ENCODE results near the gene CHMP4A. TPM values are rescaled to one million over a fixed set of nuclear protein-coding genes. Genes with fewer than 3 reads are reported as not detected.

The CHMP4A gene
- total and polyA plus RNA-seq, 2 donors: 22.5 to 111 TPM

GRCh38 chr14:24189059-24189375, 24.3 kb downstream of the CHMP4A start:
- H3K4me1 ChIP-seq (ENCODE audit: insufficient read depth): no peaks in the 10 kb centered on the region
- no peak overlapping the region for H3K4me3 ChIP-seq (ENCODE audit: low read depth, low read length)
- WGBS: 2% methylated on average over 3 of the region's 3 CpGs
- no peak for DNase-seq (ENCODE audit: extremely low spot score)
- H3K27ac ChIP-seq (ENCODE audit: low read depth): no peak overlapping the region
- H3K36me3 ChIP-seq (ENCODE audit: insufficient read depth): no peaks in the 10 kb centered on the region

- H3K36me3 ChIP-seq (ENCODE audit: insufficient read depth): no peaks in the 10 kb centered on the region
- peak; percentile 92 for DNase-seq (ENCODE audit: extremely low spot score)
- no peaks in the 10 kb centered on the region for H3K4me1 ChIP-seq (ENCODE audit: insufficient read depth)
- H3K27ac ChIP-seq (ENCODE audit: low read depth): peak within 1 kb of the TSS; percentile 16
- under 1% methylated on average over 65 of the region's 65 CpGs for WGBS
- H3K4me3 ChIP-seq (ENCODE audit: low read depth, low read length): peak within 1 kb of the TSS; percentile 62
These were observed 24.8 kb downstream of the CHMP4A start, which contains the start of gene IPO4 for GRCh38 chr14:24188251-24189058. Gene IPO4 (minus strand): TSS chr14:24188816. CDS start chr14:24188787, 29 bp downstream.

- Histone ChIP-seq H3K4me1 (ENCODE audit: insufficient read depth) (no peaks in the 10 kb centered on the region), H3K36me3 (ENCODE audit: insufficient read depth) (no peaks in the 10 kb centered on the region), H3K27ac (ENCODE audit: low read depth) (no peak overlapping the region), H3K4me3 (ENCODE audit: low read depth, low read length) (no peak overlapping the region)
- 88% methylated on average over 2 of the region's 2 CpGs for WGBS
- no peak for DNase-seq (ENCODE audit: extremely low spot score)
These were observed 25.8 kb downstream of the CHMP4A start for GRCh38 chr14:24187539-24187915.

GRCh38 chr14:24186831-24187538, 26.3 kb downstream of the CHMP4A start:
- no peak for DNase-seq (ENCODE audit: extremely low spot score)
- Histone ChIP-seq H3K4me3 (ENCODE audit: low read depth, low read length) (no peak overlapping the region), H3K4me1 (ENCODE audit: insufficient read depth) (no peaks in the 10 kb centered on the region), H3K36me3 (ENCODE audit: insufficient read depth) (no peaks in the 10 kb centered on the region), H3K27ac (ENCODE audit: low read depth) (no peak overlapping the region)
- 93% methylated on average over 10 of the region's 10 CpGs for WGBS

GRCh38 chr14:24185741-24186140, 27.5 kb downstream of the CHMP4A start:
- Histone ChIP-seq H3K36me3 (ENCODE audit: insufficient read depth) (no peaks in the 10 kb centered on the region), H3K4me1 (ENCODE audit: insufficient read depth) (no peaks in the 10 kb centered on the region), H3K27ac (ENCODE audit: low read depth) (no peak overlapping the region), H3K4me3 (ENCODE audit: low read depth, low read length) (no peak overlapping the region)
- WGBS: 93% methylated on average over 11 of the region's 11 CpGs
- DNase-seq (ENCODE audit: extremely low spot score): no peak

- 96% methylated on average over 7 of the region's 7 CpGs for WGBS
- DNase-seq (ENCODE audit: extremely low spot score): no peak
- Histone ChIP-seq H3K4me3 (ENCODE audit: low read depth, low read length) (no peak overlapping the region), H3K4me1 (ENCODE audit: insufficient read depth) (no peaks in the 10 kb centered on the region), H3K27ac (ENCODE audit: low read depth) (no peak overlapping the region), H3K36me3 (ENCODE audit: insufficient read depth) (peaks cover 2% of the 10 kb centered on the region)
These were observed 28.3 kb downstream of the CHMP4A start for GRCh38 chr14:24185026-24185425.

GRCh38 chr14:24184104-24184970, 29.0 kb downstream of the CHMP4A start:
- peaks cover 2% of the 10 kb centered on the region for H3K36me3 ChIP-seq (ENCODE audit: insufficient read depth)
- H3K27ac ChIP-seq (ENCODE audit: low read depth): no peak overlapping the region
- no peak overlapping the region for H3K4me3 ChIP-seq (ENCODE audit: low read depth, low read length)
- H3K4me1 ChIP-seq (ENCODE audit: insufficient read depth): no peaks in the 10 kb centered on the region
- no peak for DNase-seq (ENCODE audit: extremely low spot score)
- 88% methylated on average over 19 of the region's 19 CpGs for WGBS

GRCh38 chr14:24183014-24183481, 30.2 kb downstream of the CHMP4A start:
- no peak for DNase-seq (ENCODE audit: extremely low spot score)
- peaks cover 2% of the 10 kb centered on the region for H3K36me3 ChIP-seq (ENCODE audit: insufficient read depth)
- 89% methylated on average over 15 of the region's 15 CpGs for WGBS

GRCh38 chr14:24182110-24182882, 31.0 kb downstream of the CHMP4A start:
- Histone ChIP-seq H3K36me3 (ENCODE audit: insufficient read depth) (peaks cover 2% of the 10 kb centered on the region), H3K4me1 (ENCODE audit: insufficient read depth) (no peaks in the 10 kb centered on the region), H3K27ac (ENCODE audit: low read depth) (no peak overlapping the region), H3K4me3 (ENCODE audit: low read depth, low read length) (no peak overlapping the region)
- DNase-seq (ENCODE audit: extremely low spot score): no peak
- 90% methylated on average over 14 of the region's 14 CpGs for WGBS

More at GRCh38 chr14:24183014-24183481, 30.2 kb downstream of the CHMP4A start:
- no peaks in the 10 kb centered on the region for H3K4me1 ChIP-seq (ENCODE audit: insufficient read depth)
- H3K4me3 ChIP-seq (ENCODE audit: low read depth, low read length): no peak overlapping the region
- H3K27ac ChIP-seq (ENCODE audit: low read depth): no peak overlapping the region

GRCh38 chr14:24181371-24182077, 31.8 kb downstream of the CHMP4A start:
- peaks cover 2% of the 10 kb centered on the region for H3K36me3 ChIP-seq (ENCODE audit: insufficient read depth)
- no peak for DNase-seq (ENCODE audit: extremely low spot score)
- WGBS: 85% methylated on average over 19 of the region's 19 CpGs

GRCh38 chr14:24179961-24180796, 33.1 kb downstream of the CHMP4A start:
- H3K4me3 ChIP-seq (ENCODE audit: low read depth, low read length): no peak overlapping the region
- WGBS: 67% methylated on average over 18 of the region's 18 CpGs
- H3K36me3 ChIP-seq (ENCODE audit: insufficient read depth): peaks cover 2% of the 10 kb centered on the region
- no peaks in the 10 kb centered on the region for H3K4me1 ChIP-seq (ENCODE audit: insufficient read depth)
- no peak for DNase-seq (ENCODE audit: extremely low spot score)
- H3K27ac ChIP-seq (ENCODE audit: low read depth): peak overlapping the region; percentile 43

More at GRCh38 chr14:24181371-24182077, 31.8 kb downstream of the CHMP4A start:
- Histone ChIP-seq H3K27ac (ENCODE audit: low read depth) (no peak overlapping the region), H3K4me1 (ENCODE audit: insufficient read depth) (no peaks in the 10 kb centered on the region), H3K4me3 (ENCODE audit: low read depth, low read length) (no peak overlapping the region)

All from urinary bladder (tissue), 4 donors.